PFSK-1 (cell line): ENCODE data around the gene MARCHF10.

Experiments
- FOXP2 ChIP-seq: optimal IDR thresholded peaks from 2 replicates; pipeline ENCODE3; 2011; ENCODE audit warnings: borderline replicate concordance, control low read depth, inconsistent platforms; ENCODE audit not compliant: insufficient read depth; ENCODE audit errors: extremely low read length, extremely low read depth
- POLR2AphosphoS5 ChIP-seq: IDR thresholded peaks from 2 replicates; pipeline ENCODE4 v1.6.1; 2012; ENCODE audit warnings: low read depth, mild to moderate bottlenecking, control low read depth, low read length, moderate library complexity
- REST ChIP-seq, 2 experiments: IDR thresholded peaks; 2 replicates each; pipeline versions ENCODE4 v1.6.1 to v1.8.0; 2011 to 2012; ENCODE audit warnings: low read depth in 2 of 2, low read length in 2 of 2, control low read depth in 1 of 2, inconsistent platforms in 1 of 2, mild to moderate bottlenecking in 1 of 2, moderate library complexity in 1 of 2; ENCODE audit not compliant: insufficient read depth in 1 of 2
- SIN3A ChIP-seq: IDR thresholded peaks from 2 replicates; pipeline ENCODE4 v1.6.1; 2012; ENCODE audit warnings: mild to moderate bottlenecking, low read length, moderate library complexity, borderline replicate concordance; ENCODE audit not compliant: insufficient read depth
- TAF1 ChIP-seq: IDR thresholded peaks from 2 replicates; pipeline ENCODE4 v1.6.1; 2012; ENCODE audit warnings: low read length, control low read depth, borderline replicate concordance; ENCODE audit not compliant: insufficient read depth

Gene MARCHF10

GRCh38 chr17:62724398-62725146 lies 83.5 kb downstream of the MARCHF10 start:
- TF ChIP-seq SIN3A (no peak), REST (IDR thresholded peaks at IDR 0.05; ENCODE audit: insufficient read depth in 1 of 2, low read depth in 2 of 2, low read length in 2 of 2) (0 out of 4 replicates have a peak, but pooled peaks of 1 of the 2 experiments have one; percentile 17), TAF1 (0 out of 2 replicates have a peak, but pooled peaks have one; percentile 25)

GRCh38 chr17:62723842-62724241 lies 84.3 kb downstream of the MARCHF10 start:
- no peak for TF ChIP-seq FOXP2
- no peak for TF ChIP-seq SIN3A

GRCh38 chr17:62722625-62723024 lies 85.5 kb downstream of the MARCHF10 start:
- no peak for TF ChIP-seq TAF1
- no peak for TF ChIP-seq FOXP2
- no peak for TF ChIP-seq REST (IDR thresholded peaks at IDR 0.05; ENCODE audit: insufficient read depth in 1 of 2, low read depth in 2 of 2, low read length in 2 of 2)
- TF ChIP-seq POLR2AphosphoS5 = no peak

GRCh38 chr17:62720126-62720850 lies 87.8 kb downstream of the MARCHF10 start:
- TF ChIP-seq REST (IDR thresholded peaks at IDR 0.05; ENCODE audit: insufficient read depth in 1 of 2, low read depth in 2 of 2, low read length in 2 of 2) = no peak
- no peak for TF ChIP-seq POLR2AphosphoS5

GRCh38 chr17:62719586-62719985 lies 88.5 kb downstream of the MARCHF10 start:
- TF ChIP-seq FOXP2 (no peak), POLR2AphosphoS5 (no peak), SIN3A (no peak), REST (IDR thresholded peaks at IDR 0.05; ENCODE audit: insufficient read depth in 1 of 2, low read depth in 2 of 2, low read length in 2 of 2) (no peak), TAF1 (no peak)
